Activated T-helper 2 cell treated with anti-CD3 and anti-CD28 coated beads, Interferon-gamma antibody, Interleukin-2, Interleukin-4, amounts not matched to agents 10 μg/mL and 5 μg/mL and 100 μg/mL, durations not matched to agents 14 hours and 24 hours and 36 hours (primary cell): ENCODE measurements around the gene SPAG5. TPM values are rescaled to one million over a fixed set of nuclear protein-coding genes. Genes with fewer than 3 reads are reported as not detected.

Source experiments
- DNase-seq: peaks from one replicate; pipeline ENCODE4 v3.0.0; 2021; ENCODE audit warnings: low spot score
- H3K27ac Mint-ChIP-seq: one replicate; pipeline ENCODE4 v1.8.0; 2021; ENCODE audit warnings: mixed read lengths
- H3K27me3 Mint-ChIP-seq: one replicate; pipeline ENCODE4 v1.8.0; 2021; ENCODE audit warnings: low read depth, mixed read lengths
- H3K36me3 Mint-ChIP-seq: one replicate; pipeline ENCODE4 v1.8.0; 2021; ENCODE audit warnings: low read depth, mixed read lengths
- H3K4me1 Mint-ChIP-seq: one replicate; pipeline ENCODE4 v1.8.0; 2021; ENCODE audit warnings: low read depth, mixed read lengths
- H3K4me3 Mint-ChIP-seq: one replicate; pipeline ENCODE4 v1.8.0; 2021; ENCODE audit warnings: low read depth, mild to moderate bottlenecking, moderate library complexity, mixed read lengths
- H3K9me3 Mint-ChIP-seq: one replicate; pipeline ENCODE4 v1.8.0; 2021; ENCODE audit warnings: mixed read lengths
- intact Hi-C: fragments of 100-400 bp; cut with micrococcal nuclease; formaldehyde crosslinking; loops from one replicate; pipeline ENCODE4 v1.15.1; 2023
- total RNA-seq: library from RNA; stranded (reverse); gene quantifications from 2 replicates; pipeline ENCODE4 v1.2.3, GENCODE V29; 2022

The SPAG5 gene
- total RNA-seq, 1 donor from 2014 or later = 98.8 TPM

- H3K4me3 Mint-ChIP-seq = peak overlapping the region; percentile 91
Measured at GRCh38 chr17:28575126-28575795, 23.6 kb downstream of the SPAG5 start.

GRCh38 chr17:28574526-28574925 lies 24.3 kb downstream of the SPAG5 start:
- no peak for DNase-seq
- Mint-ChIP-seq H3K27ac (no peak overlapping the region), H3K27me3 (no peaks in the 10 kb centered on the region), H3K4me3 (peak overlapping the region; percentile 11), H3K36me3 (peaks cover 67% of the 10 kb centered on the region), H3K9me3 (no peaks in the 10 kb centered on the region), H3K4me1 (peaks cover 56% of the 10 kb centered on the region)
- intact Hi-C loops = no loop called here

More at GRCh38 chr17:28575126-28575795, 23.6 kb downstream of the SPAG5 start:
- Mint-ChIP-seq H3K27ac (no peak overlapping the region), H3K9me3 (no peaks in the 10 kb centered on the region), H3K4me1 (peaks cover 58% of the 10 kb centered on the region), H3K36me3 (peaks cover 67% of the 10 kb centered on the region), H3K27me3 (no peaks in the 10 kb centered on the region)
- DNase-seq = no peak
- intact Hi-C loops = no loop called here

- H3K27me3 Mint-ChIP-seq = no peaks in the 10 kb centered on the region
- no peaks in the 10 kb centered on the region for H3K9me3 Mint-ChIP-seq
- peaks cover 64% of the 10 kb centered on the region for H3K36me3 Mint-ChIP-seq
- H3K27ac Mint-ChIP-seq = no peak overlapping the region
- peaks cover 53% of the 10 kb centered on the region for H3K4me1 Mint-ChIP-seq
- DNase-seq = no peak
- intact Hi-C loops = no loop called here
- peak overlapping the region; percentile 11 for H3K4me3 Mint-ChIP-seq
Measured at GRCh38 chr17:28573966-28574480, 24.8 kb downstream of the SPAG5 start.

- peaks cover 48% of the 10 kb centered on the region for H3K4me1 Mint-ChIP-seq
- H3K9me3 Mint-ChIP-seq = no peaks in the 10 kb centered on the region
- H3K36me3 Mint-ChIP-seq = peaks cover 61% of the 10 kb centered on the region
- no peak overlapping the region for H3K27ac Mint-ChIP-seq
- H3K27me3 Mint-ChIP-seq = no peaks in the 10 kb centered on the region
- H3K4me3 Mint-ChIP-seq = no peak overlapping the region
- no peak for DNase-seq
- intact Hi-C loops = no loop called here
Measured at GRCh38 chr17:28573521-28573920, 25.3 kb downstream of the SPAG5 start.

- Mint-ChIP-seq H3K27me3 (no peaks in the 10 kb centered on the region), H3K4me1 (peaks cover 51% of the 10 kb centered on the region), H3K36me3 (peaks cover 60% of the 10 kb centered on the region), H3K4me3 (no peak overlapping the region), H3K27ac (no peak overlapping the region), H3K9me3 (no peaks in the 10 kb centered on the region)
- intact Hi-C loops = no loop called here
- no peak for DNase-seq
Measured at GRCh38 chr17:28573040-28573380, 25.8 kb downstream of the SPAG5 start.

- peak overlapping the region; percentile 97 for H3K4me3 Mint-ChIP-seq
- peaks cover 60% of the 10 kb centered on the region for H3K36me3 Mint-ChIP-seq
- intact Hi-C loops = no loop called here
- peak overlapping the region; percentile 70 for H3K27ac Mint-ChIP-seq
- no peaks in the 10 kb centered on the region for H3K27me3 Mint-ChIP-seq
- no peaks in the 10 kb centered on the region for H3K9me3 Mint-ChIP-seq
- DNase-seq = no peak
- peaks cover 54% of the 10 kb centered on the region for H3K4me1 Mint-ChIP-seq
Measured at GRCh38 chr17:28572259-28573039, 26.4 kb downstream of the SPAG5 start.

GRCh38 chr17:28571361-28572122 lies 27.3 kb downstream of the SPAG5 start, which contains the start of gene PIGS:
PIGS (minus strand) TSS chr17:28571524; CDS start chr17:28571496, 28 bp downstream.
- H3K27ac Mint-ChIP-seq = peak within 1 kb of the TSS; percentile 93
- no peaks in the 10 kb centered on the region for H3K9me3 Mint-ChIP-seq
- peak within 1 kb of the TSS; percentile 97 for H3K4me3 Mint-ChIP-seq
- DNase-seq = peak; percentile 91
- intact Hi-C loops = loop anchor here (1.0 to 2.0 kb wide), 2 partner anchors 19 to 27 kb away; partner anchors contain the start of gene UNC119
- H3K36me3 Mint-ChIP-seq = peaks cover 59% of the 10 kb centered on the region
- no peaks in the 10 kb centered on the region for H3K27me3 Mint-ChIP-seq
- H3K4me1 Mint-ChIP-seq = peaks cover 54% of the 10 kb centered on the region

- Mint-ChIP-seq H3K27ac (peak overlapping the region; percentile 93), H3K9me3 (no peaks in the 10 kb centered on the region), H3K36me3 (peaks cover 55% of the 10 kb centered on the region), H3K4me3 (peak overlapping the region; percentile 97), H3K27me3 (no peaks in the 10 kb centered on the region), H3K4me1 (peaks cover 49% of the 10 kb centered on the region)
- intact Hi-C loops = loop anchor here (1.0 to 2.0 kb wide), 2 partner anchors 18 to 27 kb away; partner anchors contain the start of gene UNC119
- DNase-seq = peak; percentile 46
Measured at GRCh38 chr17:28570716-28571360, 28.0 kb downstream of the SPAG5 start.

- peaks cover 54% of the 10 kb centered on the region for H3K36me3 Mint-ChIP-seq
- DNase-seq = no peak
- no peaks in the 10 kb centered on the region for H3K9me3 Mint-ChIP-seq
- intact Hi-C loops = no loop called here
- H3K27ac Mint-ChIP-seq = no peak overlapping the region
- H3K4me3 Mint-ChIP-seq = peak overlapping the region; percentile 97
- H3K4me1 Mint-ChIP-seq = peaks cover 50% of the 10 kb centered on the region
- H3K27me3 Mint-ChIP-seq = no peaks in the 10 kb centered on the region
Measured at GRCh38 chr17:28569446-28569845, 29.4 kb downstream of the SPAG5 start.

- no peak for DNase-seq
- Mint-ChIP-seq H3K27me3 (no peaks in the 10 kb centered on the region), H3K4me1 (peaks cover 40% of the 10 kb centered on the region), H3K36me3 (peaks cover 48% of the 10 kb centered on the region), H3K27ac (peak overlapping the region; percentile 40), H3K4me3 (no peak overlapping the region), H3K9me3 (no peaks in the 10 kb centered on the region)
- intact Hi-C loops = no loop called here
Measured at GRCh38 chr17:28567604-28568003, 31.2 kb downstream of the SPAG5 start.

- no peaks in the 10 kb centered on the region for H3K27me3 Mint-ChIP-seq
- DNase-seq = no peak
- intact Hi-C loops = no loop called here
Measured at GRCh38 chr17:28563475-28563874, 35.4 kb downstream of the SPAG5 start.

GRCh38 chr17:28555022-28555421 lies 43.8 kb downstream of the SPAG5 start:
- Mint-ChIP-seq H3K4me1 (peaks cover 37% of the 10 kb centered on the region), H3K27ac (no peak overlapping the region), H3K27me3 (no peaks in the 10 kb centered on the region), H3K4me3 (no peak overlapping the region), H3K36me3 (peaks cover 61% of the 10 kb centered on the region), H3K9me3 (no peaks in the 10 kb centered on the region)
- DNase-seq = no peak
- intact Hi-C loops = no loop called here

More at GRCh38 chr17:28563475-28563874, 35.4 kb downstream of the SPAG5 start:
- H3K4me1 Mint-ChIP-seq = peaks cover 19% of the 10 kb centered on the region
- no peak overlapping the region for H3K27ac Mint-ChIP-seq
- H3K9me3 Mint-ChIP-seq = no peaks in the 10 kb centered on the region
- H3K36me3 Mint-ChIP-seq = peaks cover 55% of the 10 kb centered on the region
- H3K4me3 Mint-ChIP-seq = no peak overlapping the region
